VCaP (cell line): ENCODE results near the gene ZNF740.
"Not testable (repeated sequence)": the region's sequence is repeated elsewhere in the genome, so short reads cannot be mapped to it uniquely, and the experiment has no call there.

Experiments
- H3K27ac ChIP-seq: fragments of 450-650 bp; 2 replicates; pipeline ENCODE4 v1.5.1; 2017
- CTCF ChIP-seq: fragments of 450-650 bp; conservative IDR thresholded peaks from 2 replicates; pipeline ENCODE4 v1.5.1; 2017; ENCODE audit warnings: mild to moderate bottlenecking, moderate library complexity

Gene ZNF740

GRCh38 chr12:53198486-53199110 lies 18.1 kb downstream of the ZNF740 start:
- H3K27ac ChIP-seq, result no peak overlapping the region
- TF ChIP-seq CTCF, result no peak

GRCh38 chr12:53199700-53200099 lies 19.2 kb downstream of the ZNF740 start:
- no peak for TF ChIP-seq CTCF
- no peak overlapping the region for H3K27ac ChIP-seq

GRCh38 chr12:53200107-53200457 lies 19.6 kb downstream of the ZNF740 start:
- H3K27ac ChIP-seq, result no peak overlapping the region
- no peak for TF ChIP-seq CTCF

- no peak for TF ChIP-seq CTCF
Measured at GRCh38 chr12:53200458-53201176, 20.1 kb downstream of the ZNF740 start.

GRCh38 chr12:53201177-53201541 lies 20.6 kb downstream of the ZNF740 start:
- H3K27ac ChIP-seq, result no peak overlapping the region
- no peak for TF ChIP-seq CTCF

More at GRCh38 chr12:53200458-53201176, 20.1 kb downstream of the ZNF740 start:
- H3K27ac ChIP-seq, result no peak overlapping the region

GRCh38 chr12:53201639-53202038 lies 21.1 kb downstream of the ZNF740 start:
- no peak overlapping the region for H3K27ac ChIP-seq
- no peak for TF ChIP-seq CTCF

- H3K27ac ChIP-seq, result not testable (repeated sequence)
Measured at GRCh38 chr12:53202316-53202715, 21.8 kb downstream of the ZNF740 start.

- no peak overlapping the region for H3K27ac ChIP-seq
- TF ChIP-seq CTCF, result no peak
Measured at GRCh38 chr12:53204351-53204750, 23.8 kb downstream of the ZNF740 start.
